Measurements from ENCODE around the gene CACNA1C. TPM values are rescaled to one million over a fixed set of nuclear protein-coding genes. Genes with fewer than 3 reads are reported as not detected.
A peak's percentile ranks its signal among the peaks of the same experiment; 100 is the strongest.

CACNA1C gene
- total RNA-seq, 1 experiment from 2014 or later: 1.8 TPM

DNA sequence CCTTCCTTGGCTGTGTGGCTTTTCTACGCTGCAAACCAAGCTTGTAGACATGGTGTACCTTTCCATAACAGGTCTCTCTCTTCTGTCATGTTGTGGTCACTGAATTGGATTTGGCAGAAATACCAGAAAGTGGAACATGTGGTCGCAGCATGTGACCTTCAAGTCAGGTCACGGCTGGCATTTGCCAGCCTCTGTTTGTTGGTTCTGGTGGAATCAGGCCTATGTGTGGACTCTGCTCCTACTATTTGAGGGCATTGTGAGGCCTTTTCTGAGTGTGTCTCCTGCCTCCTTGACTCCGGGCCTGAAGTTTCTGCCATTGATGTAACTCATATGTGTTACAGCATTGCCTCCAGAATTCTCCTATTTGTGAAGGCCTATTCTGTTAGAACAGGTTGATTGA is 116.7 kb downstream of the CACNA1C start:
- no peak for DNase-seq (ENCODE audit: low read depth)

DNA sequence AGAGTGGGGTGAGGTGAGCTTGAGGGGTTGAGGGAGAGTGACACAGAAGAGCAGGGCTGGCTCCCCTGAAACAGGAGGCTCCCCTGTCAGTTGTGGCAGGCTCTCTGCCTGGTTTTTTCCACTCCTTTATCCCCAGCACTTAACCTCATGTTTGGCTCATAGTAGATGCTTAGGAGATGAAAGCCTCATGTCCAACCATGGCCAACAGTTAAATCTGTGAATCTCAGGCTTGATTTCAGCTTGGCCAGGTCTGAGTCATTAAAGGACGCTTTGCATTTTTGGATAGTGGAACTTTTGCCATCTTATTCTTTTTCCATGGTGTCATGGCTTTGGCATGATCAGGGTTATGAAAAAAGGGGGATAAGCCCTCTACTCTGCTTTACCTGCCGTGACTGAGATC is 117.2 kb downstream of the CACNA1C start:
- no peak for DNase-seq (ENCODE audit: low read depth)

DNA sequence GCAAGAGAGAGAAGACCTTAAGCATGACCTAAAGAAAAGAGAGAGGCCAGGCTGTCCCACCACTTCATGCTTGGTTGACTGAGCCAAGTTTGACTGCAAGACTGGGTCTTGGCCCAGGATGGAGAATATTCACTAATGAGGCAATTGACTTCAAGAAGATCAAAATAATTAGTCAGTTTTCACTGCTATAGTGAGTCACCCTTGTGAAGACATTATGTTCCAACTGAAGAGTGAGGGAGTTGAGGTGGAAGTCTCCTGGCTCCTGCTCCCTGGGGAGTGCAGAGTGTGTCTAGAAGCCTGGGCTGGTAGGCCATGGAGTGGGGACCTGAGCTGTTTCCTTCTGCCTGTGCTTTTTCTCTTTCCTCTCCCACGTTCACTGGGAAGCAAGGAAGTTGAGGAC is 117.6 kb downstream of the CACNA1C start:
- no peak for DNase-seq (ENCODE audit: low read depth)

DNA sequence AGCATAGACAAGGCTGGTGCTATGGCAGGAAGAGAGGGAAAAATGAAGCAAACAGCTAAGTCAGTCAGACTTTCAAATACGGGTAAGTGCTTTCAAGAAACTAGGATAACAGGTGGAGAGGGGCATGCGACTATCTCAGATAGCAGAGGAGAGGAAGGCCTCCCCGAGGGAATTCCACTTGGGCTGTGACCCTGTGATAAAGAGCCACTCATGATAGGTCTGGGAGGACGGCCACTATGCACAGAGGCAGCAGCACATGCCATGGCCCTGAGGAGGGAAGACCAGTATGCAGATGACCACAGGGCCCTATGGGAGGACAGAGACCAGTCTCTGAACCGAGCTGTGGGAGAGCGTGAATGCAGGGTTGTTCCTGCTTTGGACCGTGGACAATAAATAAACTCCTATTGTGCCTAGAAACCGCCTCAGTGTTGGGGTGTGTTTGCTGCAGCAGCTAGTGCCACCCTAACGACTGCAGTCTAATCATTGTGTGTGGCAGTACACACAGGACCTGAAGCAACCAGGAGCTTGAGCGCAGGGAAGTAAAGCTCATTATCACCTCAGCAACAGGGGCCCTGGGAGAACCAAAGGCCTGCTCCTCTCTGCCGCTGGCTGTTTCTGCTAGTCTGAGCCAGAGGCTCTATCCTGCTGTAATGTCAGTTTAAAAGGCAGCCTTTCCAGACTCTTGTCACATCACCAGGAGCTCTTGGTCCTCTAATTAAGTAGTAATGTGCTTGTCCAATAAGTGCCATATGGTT is 119.1 kb downstream of the CACNA1C start:
- DNase-seq (ENCODE audit: low read depth): no peak

DNA sequence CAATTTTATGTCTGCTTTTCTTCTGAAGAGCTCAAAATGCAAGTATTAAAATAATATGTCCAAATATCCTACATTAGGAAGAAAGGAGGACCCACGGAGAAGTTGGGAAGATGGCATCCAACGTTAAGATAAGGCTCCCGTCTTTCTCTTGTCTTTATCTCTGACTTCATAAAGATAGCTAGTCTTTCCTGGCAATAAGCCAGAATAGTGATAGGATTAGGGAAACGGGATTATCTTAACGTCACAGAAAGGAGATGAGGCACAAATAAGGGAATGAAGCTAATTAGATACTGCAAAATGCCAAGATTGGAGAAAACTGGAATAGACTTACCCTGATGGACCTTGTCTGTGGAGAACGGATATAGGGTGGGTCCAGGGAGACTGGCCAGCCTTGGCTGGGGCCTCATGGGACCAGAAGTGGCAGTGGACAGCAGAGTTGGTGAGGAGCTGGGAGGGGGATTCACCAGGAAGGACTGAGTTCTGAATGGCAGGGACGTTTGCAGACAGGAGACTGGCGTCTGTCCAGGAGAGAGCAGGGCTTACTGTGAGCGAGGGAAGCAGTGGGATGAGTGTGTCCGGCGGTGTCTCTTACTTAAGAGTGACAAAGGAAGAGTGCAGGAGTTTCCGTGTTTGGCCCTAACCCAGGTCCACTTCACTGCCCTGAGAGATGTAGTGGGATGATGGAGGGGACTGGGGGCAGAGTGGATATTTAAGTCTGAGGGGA is 119.9 kb downstream of the CACNA1C start:
- DNase-seq (ENCODE audit: low read depth): no peak

DNA sequence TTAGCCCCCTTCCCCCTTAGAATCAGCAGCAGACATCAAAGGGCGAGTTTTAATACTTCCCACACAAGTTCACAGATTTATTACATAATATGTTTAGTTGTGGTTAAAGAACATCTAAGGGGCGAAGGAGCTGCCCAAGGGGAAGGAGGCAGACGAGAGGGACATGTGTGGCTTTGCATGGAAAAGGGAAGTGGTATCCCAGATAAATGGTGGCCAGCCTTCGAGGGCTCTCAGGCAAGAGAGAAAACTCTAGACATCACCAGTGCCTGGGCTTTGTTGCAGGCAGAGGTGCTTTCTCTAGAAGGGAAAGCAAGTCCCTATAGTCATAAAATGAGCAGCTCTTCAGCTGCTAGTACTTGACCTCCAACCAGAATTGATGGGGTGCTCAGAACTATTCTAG is 121.2 kb downstream of the CACNA1C start:
- no peak for DNase-seq (ENCODE audit: low read depth)

DNA sequence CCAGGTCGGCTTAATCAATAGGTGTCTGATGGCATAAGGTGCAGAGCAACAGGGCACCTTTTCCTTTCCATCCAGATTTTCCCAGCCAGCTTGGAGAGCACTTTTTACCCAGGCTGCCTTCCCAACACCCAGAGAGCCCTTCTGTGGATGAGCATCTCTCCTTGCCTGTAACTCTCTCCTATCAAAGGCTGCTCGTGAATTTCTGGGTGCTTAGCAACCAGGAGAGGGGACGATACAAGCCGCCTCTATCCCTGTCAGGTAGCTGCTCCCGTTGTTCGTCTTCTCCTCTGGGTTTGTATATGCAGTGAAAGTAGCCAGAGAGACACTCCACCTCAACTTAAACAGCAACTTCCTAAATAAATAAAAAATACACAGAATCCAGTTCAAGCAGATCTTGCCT is 124.2 kb downstream of the CACNA1C start:
- DNase-seq (ENCODE audit: low read depth): no peak

DNA sequence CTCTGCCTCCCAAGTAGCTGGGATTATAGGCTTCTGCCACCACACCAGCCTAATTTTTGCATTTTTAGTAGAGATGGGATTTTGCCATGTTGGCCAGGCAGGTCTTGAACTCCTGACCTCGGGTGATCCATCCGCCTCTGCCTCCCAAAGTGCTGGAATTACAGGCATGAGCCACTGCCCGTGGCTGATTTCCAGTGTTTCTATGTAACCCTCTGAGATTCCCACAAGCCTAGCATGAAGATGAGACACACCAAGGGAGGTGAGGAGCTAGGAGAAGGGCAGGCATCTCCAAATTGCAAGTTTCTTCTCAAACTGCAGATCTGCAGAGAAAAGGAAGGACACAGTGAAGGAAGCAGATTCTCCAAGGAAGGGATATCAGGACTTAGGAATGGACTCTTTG is 125.0 kb downstream of the CACNA1C start:
- no peak for DNase-seq (ENCODE audit: low read depth)

DNA sequence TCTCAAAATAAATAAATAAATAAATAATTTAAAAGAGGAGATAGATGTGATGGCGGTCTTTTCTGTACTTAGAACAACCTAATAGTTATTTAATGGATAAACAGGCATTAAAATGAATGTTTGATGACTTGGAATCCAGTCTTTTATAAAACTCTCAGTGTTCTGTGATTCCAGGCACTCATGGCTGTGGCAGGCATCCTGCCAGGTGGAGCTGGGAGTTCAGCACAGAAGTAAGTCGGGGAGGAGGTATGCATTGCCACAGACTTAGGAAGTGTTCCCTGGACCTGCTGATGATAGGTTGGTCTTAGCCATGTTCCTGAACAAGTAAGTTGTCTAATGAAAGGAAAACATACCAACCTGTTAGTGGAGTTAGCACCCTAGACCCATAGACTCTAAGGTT is 126.3 kb downstream of the CACNA1C start:
- no peak for DNase-seq (ENCODE audit: low read depth)

DNA sequence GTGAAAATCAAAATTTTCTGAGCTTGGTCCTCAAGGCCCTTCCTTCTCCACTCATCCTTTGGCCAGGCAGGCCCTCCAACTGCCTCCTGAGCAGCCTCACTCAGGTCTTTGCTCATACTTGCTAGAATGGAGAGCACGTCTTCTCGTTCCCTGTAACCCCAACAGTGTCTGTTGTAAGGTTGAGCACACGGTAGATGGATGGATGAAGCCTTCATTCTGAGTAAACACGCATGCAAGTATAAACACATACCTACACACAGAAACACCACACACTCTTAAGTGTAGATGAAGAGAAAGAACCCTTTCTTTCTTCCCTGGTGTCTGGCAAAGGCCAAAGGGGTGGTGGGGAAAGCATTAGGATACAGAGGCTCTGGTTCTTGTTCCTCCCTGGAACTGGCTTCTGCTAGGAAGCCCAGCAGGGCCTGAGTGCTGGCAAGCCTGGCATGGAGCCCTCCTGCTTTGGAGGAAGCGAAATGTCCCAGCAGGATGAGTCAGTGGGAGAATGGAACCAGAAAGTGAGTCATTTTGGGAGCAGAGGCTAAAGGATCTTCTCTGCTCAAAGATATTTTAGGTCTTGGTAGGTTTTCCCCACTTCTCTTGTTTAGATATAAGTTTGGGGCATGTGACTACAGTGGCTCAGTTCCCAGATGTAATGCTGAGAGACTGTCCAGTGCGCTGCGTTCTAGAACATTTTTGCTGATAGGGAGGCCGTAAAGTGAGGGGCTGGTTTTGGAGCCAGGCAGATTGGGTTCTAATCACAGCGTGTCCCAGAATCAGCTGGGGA is 127.4 kb downstream of the CACNA1C start:
- DNase-seq (ENCODE audit: low read depth): peak; percentile 94

DNA sequence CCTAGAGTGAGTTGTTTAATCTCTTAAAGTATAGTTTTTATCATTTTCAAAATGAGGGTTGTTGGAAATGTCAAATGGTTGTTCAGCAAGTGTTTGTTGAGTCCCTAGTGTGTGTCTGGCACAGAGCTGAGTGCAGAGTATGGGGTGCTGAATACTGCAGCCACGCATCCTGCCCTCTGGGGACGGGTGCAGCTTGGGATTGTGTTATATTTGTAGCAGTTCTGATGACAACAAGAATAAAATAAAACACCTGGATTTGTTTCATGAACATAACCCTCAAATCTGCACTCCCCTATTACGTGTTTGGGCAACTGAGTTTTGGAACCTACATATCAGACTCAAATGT is 127.9 kb downstream of the CACNA1C start:
- no peak for DNase-seq (ENCODE audit: low read depth)

DNA sequence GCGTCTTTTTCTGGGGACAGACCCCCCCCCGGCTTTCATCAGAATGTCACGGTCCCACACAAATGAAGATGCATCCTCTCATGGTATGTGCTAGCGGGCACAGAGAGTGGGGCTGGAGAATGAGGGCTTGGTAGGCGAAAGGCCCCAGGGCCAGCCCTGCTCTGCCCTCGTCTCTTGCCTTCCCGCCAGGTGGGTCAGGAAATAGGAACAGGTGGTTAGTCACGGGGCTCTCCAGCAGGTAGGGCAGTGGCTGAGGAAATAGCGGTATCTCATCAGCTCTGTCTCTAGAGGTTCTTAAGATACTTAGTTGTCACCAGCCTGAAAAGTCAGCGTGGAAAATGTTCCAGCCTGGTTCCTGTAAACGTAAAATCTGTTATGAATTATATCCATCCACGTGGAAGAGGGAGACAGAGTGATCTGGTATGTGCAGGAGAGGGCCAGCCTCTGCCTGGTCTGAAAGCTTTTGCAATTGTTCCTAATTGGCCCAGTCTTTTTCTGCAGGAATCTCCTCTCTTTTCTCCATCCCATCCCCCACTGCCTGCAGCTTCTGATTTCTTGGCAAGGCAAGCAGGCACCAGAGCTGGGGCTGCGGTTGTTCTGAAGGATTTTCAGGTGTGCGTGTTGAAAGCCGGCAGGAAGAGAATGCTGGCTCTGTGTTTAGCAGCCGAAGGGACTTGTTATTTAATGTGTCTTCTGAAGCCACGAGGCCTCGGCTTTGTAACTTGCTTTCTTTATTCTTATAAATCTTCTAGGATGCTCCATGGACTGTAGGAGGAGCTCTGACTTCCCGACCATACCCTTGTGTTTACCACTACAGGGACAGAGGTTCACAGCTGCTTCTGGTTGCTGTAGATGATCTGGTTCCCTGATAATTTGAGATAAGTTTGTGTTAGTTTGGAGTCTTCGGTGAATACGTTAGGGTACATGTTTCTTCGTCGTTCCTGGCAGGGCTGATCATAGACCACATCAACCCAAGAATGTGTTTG is 131.1 kb downstream of the CACNA1C start:
- DNase-seq (ENCODE audit: low read depth): no peak

DNA sequence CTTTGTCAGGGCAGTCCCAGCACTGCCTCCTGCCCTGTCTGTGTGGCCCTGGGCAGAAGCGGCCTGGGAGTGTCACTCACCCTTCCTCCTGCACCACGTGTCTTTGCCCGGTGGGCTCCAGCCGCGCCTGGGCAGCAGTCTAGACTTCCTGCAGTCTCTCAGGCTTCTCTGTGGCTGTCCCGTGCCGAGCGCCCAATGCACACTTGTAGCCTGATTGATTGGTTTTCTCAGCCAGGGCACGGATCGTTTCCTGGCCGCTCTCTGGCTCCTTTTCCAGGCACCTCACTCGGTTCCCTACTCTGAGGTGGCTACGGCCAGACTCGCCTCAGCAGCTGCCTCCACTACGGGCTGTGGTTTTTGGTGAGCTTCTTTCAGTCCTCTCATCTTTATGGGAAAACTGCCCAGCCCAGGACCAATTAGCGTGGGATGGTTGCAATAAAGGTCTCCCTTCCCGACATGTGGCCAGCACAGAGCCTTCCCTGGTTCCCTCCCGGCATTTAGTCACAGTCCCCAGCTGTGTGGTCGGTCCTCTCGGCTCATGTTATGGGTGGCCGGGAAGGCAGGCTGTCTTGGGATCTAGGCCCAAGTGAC is 133.1 kb downstream of the CACNA1C start:
- DNase-seq (ENCODE audit: low read depth): no peak

DNA sequence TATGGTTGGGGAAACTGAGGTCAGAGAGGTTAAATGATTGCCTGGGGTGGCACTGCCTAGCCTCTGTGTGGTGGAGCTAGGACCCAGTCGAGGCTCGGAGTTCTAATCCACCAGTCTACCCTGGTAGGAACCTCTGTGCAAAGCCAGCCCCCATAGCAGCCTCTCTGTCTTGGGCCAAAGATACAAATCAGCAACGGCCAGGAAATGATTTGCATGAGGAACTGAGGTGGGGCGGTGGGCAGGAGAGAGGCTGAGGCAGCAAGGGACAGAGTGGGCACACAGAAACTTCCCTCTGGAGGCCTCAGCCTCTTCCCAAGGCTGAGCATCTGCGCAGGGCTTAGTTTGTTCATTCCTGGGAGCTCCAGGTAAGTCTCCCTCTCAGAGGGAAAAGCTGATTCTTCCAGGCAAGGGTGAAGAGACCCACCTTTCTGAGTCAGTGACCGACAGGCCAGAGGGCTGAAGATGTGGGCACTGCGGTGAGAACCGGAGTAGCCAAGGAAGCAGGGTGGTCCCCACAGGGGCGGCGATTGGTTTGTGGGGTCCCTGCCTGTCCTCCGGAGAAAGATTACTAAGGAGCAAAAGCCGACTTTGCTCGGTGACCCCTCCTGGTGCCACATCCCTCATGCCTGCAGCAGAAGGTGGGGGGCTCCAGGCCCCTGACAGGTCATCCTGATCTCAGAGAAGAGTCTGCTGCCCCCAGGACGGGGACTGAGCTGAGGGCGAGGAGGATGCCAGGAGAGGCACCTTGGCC is 134.6 kb downstream of the CACNA1C start:
- DNase-seq (ENCODE audit: low read depth): no peak

DNA sequence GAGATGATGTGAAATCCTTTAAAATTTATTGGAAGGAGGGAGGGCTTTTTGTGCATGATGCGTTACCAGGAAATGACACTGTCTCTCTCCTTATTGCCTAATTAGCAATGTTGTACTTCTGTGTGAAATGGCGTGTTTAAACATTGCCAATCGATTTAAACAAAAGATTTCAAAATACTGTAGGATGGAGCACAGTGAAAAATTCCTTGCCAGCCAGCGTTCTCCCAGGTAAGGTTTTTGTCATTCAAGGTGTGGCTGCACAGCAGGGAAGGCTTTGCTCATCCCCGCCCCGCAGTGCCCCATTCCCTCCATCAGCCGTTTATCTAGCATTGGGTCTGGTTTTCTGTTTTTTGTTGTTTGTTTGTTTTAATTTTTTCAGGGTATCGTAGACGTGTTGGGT is 137.3 kb downstream of the CACNA1C start:
- no peak for DNase-seq (ENCODE audit: low read depth)

DNA sequence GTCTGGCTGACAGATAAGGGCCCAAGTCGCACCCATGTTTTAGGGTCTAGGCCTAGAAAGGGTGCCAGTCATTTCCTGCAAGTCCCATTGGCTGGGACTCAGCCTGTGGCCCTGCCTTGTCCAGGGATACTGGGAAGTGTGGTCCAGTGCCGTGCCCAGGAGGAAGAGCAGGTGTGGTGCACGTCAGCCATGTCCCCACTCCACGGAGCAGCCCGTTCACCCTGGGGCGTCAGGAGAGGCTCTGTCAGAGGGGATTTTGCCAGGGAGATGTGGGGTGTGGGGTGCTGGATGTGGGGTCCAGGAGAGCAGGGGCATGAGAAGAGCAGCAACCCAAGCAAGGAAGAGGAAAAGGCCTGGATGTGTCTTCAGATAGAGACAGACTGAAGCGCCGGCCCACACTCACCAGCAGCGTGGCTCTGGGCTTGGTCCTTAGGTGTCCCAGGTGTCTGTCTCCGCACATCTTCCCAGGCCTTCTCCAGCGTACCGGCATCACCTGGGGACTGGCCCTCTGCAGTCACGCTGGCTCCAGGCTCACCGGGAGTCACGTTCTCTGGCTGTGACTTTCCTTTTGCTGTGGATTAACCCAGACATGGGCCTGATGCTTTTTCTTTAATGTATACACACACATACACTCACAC is 138.2 kb downstream of the CACNA1C start:
- DNase-seq (ENCODE audit: low read depth): no peak

DNA sequence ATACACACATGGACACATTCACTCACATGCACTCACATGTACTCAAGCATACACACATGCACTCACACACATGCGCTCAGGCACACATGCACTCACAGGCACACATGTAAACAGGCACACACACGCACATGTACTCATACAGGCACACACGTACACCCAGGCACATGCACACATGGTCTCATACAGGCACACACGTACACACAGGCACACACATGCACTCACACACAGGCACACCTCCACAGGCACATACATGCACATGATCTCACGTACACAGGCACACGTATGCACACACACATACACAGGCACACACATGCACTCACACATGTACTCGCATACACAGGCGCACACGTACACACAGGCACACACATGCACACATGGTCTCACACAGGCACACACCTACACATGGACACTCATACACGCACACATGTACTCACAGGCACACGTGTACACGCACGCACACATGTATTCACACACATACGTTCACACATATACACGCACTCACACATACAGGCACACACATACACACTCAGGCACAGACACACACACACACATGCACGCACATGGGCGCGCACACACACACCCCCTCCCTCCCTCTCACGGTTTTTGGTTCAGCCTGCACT is 138.9 kb downstream of the CACNA1C start:
- no peak for DNase-seq (ENCODE audit: low read depth)

DNA sequence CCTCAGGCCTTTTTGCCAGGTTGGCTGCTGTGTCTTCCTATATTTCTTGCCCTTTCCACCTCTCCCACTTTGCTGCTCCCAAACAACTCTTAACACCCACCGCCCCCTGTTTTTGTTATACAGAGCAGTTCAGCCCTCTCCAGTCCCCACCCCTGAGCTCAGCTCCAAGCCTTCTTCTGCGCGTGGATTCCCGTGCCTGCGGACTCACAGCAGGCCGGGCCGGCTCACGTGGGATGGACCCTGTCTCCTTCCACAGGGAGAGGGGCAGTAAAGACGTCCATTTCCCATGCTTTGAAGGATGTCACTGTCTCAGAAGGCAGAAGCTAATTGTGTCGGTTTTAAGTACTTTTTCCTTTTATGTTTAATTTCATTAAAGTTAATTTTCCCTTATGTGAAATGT is 139.4 kb downstream of the CACNA1C start:
- no peak for DNase-seq (ENCODE audit: low read depth)

DNA sequence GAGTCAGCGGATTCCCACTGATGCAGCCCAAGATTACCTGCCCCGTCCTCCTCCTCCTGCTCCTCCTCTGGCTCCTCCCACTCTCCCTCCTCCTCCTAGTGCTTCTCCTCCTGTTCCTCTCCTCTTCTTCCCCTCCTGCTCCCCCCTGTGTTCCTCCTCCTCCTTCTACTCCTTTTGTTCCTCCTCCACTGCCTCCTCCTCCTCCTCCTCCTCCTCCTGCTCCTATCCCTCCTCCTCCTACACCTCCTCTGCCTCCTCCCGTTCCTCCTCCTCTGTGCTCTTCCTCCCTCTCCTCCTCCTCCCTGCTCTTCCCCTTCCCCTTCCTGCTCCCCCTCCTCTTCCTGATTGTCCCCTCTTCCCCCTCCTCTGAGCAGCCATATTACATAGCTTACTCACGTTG is 141.3 kb downstream of the CACNA1C start:
- DNase-seq (ENCODE audit: low read depth): no peak

DNA sequence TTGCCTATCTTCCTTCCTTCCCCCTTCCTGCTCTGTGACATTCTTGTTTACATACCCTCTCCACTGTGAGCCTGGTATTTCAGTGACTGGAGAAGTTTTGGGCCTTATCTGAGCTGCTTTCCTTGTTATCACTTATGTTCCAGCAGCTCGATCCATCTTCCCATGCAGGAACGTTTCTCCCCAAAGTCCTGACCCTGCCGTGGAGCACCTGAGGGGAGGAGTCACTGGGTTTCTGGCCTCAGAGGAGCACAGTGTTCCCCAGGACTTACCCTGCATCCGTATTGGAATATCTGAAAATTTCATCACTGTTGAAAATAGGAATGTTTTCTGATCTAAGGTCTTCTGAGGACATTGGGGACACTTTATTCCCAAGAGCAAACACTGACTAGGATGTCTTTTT is 141.8 kb downstream of the CACNA1C start:
- DNase-seq (ENCODE audit: low read depth): no peak
